GM12873 (cell line): ENCODE results near the gene NPR3.

Experiments used
- TF ChIP-seq, protein P1 (sequence below): IDR thresholded peaks from 2 replicates; pipeline ENCODE4 v1.5.1; 2012; ENCODE audit warnings: low read depth, mild to moderate bottlenecking, moderate library complexity, low read length, control low read depth; ENCODE audit not compliant: insufficient read depth; ENCODE audit errors: missing control alignments

NPR3 gene

DNA sequence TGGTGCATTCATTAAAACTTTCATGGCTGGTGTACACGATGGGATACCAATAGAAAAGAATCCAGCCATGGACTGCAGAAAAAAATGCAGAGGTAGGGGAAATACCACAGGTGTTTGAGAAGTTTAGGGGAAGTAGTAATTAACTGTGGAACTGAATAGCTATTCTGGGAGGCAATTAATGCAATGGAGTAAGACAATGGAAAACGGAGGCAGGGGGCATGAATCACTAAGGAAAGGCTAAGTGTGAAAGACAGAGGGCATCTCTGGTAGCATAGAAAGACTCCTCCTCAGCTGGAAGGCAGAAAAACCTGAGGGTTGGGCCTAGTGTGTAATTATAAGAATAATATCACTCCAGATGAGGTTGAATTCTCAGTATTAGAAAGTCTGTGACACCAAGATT is 30.9 kb upstream of the NPR3 start:
- TF ChIP-seq, protein P1, sequence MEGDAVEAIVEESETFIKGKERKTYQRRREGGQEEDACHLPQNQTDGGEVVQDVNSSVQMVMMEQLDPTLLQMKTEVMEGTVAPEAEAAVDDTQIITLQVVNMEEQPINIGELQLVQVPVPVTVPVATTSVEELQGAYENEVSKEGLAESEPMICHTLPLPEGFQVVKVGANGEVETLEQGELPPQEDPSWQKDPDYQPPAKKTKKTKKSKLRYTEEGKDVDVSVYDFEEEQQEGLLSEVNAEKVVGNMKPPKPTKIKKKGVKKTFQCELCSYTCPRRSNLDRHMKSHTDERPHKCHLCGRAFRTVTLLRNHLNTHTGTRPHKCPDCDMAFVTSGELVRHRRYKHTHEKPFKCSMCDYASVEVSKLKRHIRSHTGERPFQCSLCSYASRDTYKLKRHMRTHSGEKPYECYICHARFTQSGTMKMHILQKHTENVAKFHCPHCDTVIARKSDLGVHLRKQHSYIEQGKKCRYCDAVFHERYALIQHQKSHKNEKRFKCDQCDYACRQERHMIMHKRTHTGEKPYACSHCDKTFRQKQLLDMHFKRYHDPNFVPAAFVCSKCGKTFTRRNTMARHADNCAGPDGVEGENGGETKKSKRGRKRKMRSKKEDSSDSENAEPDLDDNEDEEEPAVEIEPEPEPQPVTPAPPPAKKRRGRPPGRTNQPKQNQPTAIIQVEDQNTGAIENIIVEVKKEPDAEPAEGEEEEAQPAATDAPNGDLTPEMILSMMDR = no peak

DNA sequence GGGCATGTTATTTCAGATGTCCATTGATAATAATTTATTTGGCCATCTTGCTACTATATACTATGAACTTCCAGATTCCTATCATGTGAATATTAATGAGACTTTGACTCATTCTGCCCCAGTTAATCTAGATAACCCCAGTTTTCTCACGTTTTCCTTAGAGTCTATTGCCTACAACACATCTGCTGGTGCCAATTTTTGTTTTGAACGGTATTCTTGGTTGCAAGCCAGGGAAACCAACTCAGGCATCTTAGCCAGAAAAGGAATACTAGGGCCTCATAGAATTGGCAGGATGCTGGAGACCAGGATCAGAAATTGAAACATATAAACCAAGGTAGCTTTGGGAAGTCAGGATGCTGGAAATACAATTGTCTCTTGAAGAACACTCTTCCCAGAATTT is 28.0 kb upstream of the NPR3 start:
- TF ChIP-seq, protein P1 = no peak

DNA sequence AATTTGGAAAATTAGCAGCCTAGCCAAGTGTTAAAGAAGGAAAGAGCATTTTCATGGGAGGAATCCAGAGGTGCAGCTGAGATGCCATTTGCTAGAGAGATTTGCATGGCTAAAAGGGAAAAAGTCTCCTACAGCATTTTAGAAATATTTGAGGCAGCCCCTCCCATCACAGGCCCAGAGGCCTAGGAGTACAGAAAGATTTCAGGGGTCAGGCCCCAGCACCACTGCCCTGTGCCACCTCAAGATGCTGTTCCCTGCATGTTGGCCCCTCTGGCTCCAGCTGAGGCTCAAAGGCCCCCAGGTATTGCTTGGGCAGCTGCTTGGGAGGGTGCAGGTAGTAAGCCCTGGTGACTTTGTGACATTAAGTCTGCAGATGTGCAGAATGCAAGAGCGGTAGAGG is 26.9 kb upstream of the NPR3 start:
- TF ChIP-seq, protein P1 = no peak

DNA sequence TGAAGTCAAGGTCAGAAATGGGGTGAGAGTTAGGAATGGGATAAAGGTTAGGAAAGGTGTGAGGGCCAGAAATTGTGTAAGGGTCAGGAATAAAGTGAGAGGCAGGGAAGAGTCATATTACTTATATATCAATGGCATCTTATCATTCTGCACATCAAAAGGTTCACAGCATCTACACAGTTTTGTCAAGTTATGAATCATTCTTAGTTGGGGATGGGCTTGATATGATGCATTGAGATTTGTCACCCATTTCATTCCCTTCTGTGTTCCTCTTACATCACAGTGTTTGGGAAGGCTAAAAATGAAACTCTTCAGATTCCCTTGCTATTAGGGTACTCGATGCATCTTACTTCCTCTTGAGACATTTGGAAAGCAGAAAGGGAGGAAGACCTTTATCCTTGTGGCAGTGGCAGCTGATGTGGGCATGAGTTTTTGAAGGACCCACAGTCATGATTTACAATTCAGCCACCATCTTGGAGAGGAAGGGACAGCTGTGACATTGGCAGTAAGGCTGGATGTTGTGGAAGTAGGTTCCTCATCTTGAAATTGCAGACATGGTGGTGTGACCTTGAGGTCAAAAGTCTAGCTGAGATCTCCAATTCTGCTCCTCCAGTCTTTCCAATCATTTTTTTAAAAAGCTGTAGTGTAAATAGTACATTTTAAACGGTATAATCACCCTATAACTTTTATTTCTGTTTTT is 24.2 kb upstream of the NPR3 start:
- TF ChIP-seq, protein P1 = no peak

DNA sequence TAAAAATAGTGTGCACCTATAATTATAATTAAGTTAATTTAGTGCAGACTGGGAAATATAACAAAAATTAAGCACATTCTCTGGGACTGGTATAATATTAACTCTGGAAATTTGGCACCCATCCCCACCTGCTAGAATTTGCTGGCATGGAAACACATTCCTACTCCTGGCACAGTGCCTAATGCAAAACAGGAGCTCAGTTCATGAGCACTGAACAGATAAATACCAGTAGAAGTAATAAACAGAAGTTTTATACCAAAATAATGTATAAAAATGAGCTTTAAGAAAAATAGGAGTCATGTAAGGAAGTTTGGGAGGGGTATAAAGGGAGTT is 23.7 kb upstream of the NPR3 start:
- TF ChIP-seq, protein P1 = no peak

DNA sequence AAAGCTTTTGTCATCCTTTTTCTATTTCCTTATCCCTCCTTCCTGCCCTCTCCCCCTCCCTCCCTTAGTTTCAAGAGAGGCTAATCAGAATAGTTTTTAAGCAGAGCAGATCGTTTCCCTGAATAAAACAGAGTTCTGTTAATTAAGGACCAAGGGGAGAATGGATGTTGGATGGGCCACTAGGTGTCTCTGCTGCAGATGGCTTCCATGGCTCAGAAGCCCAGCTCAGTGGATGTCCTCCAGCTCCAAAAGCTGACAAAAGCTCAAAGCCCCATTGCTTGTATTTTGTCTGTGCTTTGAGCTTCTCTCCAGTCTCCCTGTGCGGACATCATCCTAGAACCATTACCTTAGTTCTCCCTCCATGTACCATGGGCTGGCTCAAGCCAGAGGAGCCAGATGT is 21.0 kb upstream of the NPR3 start:
- TF ChIP-seq, protein P1 = peak; percentile 32

DNA sequence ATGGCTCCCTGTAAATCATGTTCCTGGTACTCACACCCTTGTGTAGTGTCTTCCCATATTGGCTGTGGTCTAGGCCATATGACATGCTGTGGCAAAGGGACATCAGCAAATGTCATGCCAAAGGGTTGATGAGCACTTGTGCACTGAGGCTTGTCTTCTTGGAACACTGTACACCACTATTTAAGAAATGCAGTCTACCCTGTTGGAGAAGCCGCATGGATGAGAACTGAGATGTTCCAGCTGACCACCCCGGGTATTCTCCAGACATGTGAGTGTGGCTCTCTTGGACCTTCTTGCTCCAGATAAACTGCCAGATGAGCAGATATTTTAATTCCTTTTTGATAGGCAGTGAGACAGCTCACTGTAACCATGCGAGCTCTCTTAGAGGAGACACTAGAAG is 20.5 kb upstream of the NPR3 start:
- TF ChIP-seq, protein P1 = no peak
